ENCODE measurements around the gene FAM89A. TPM values are rescaled to one million over a fixed set of nuclear protein-coding genes. Genes with fewer than 3 reads are reported as not detected.
A peak's percentile ranks its signal among the peaks of the same experiment; 100 is the strongest.
"Not testable (repeated sequence)": the region's sequence is repeated elsewhere in the genome, so short reads cannot be mapped to it uniquely, and the experiment has no call there.

The FAM89A gene
- total RNA-seq, 1 donor from 2014 or later = 11.8 TPM

- no peaks in the 10 kb centered on the region for H3K9me3 Mint-ChIP-seq
- H3K36me3 Mint-ChIP-seq = peaks cover 20% of the 10 kb centered on the region
- no peaks in the 10 kb centered on the region for H3K27me3 Mint-ChIP-seq (ENCODE audit: low read depth)
- H3K27ac Mint-ChIP-seq = peak overlapping the region; percentile 11
- H3K4me3 Mint-ChIP-seq = no peak overlapping the region
- TF ChIP-seq, protein P1, sequence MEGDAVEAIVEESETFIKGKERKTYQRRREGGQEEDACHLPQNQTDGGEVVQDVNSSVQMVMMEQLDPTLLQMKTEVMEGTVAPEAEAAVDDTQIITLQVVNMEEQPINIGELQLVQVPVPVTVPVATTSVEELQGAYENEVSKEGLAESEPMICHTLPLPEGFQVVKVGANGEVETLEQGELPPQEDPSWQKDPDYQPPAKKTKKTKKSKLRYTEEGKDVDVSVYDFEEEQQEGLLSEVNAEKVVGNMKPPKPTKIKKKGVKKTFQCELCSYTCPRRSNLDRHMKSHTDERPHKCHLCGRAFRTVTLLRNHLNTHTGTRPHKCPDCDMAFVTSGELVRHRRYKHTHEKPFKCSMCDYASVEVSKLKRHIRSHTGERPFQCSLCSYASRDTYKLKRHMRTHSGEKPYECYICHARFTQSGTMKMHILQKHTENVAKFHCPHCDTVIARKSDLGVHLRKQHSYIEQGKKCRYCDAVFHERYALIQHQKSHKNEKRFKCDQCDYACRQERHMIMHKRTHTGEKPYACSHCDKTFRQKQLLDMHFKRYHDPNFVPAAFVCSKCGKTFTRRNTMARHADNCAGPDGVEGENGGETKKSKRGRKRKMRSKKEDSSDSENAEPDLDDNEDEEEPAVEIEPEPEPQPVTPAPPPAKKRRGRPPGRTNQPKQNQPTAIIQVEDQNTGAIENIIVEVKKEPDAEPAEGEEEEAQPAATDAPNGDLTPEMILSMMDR (IDR thresholded peaks at IDR 0.05; ENCODE audit: unreplicated experiment) = no peak
- H3K4me1 Mint-ChIP-seq = peaks cover 5% of the 10 kb centered on the region
- DNase-seq (ENCODE audit: low spot score in 2 of 2, unreplicated experiment in 2 of 2) = no peak
Observed at GRCh38 chr1:230992100-230992774, 47.8 kb downstream of the FAM89A start.

DNA sequence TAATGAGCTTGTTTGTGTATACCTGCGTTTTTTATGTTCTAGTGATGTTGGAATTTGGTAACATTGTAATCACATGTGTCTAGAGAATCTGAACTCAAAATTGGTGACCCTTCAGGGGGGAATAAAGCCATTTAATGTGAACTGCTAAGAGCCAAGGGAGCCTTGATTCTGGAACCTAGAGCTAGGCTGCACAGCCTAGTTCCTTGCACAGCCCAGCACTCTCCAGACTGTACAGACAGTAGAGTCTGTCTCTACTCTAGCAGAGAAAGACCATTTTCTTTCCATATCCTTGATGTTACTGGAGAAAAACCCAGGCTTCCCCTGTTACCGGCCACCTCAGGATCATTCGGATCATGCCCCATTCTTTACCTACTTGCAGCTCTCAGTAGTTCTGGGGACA, 52.6 kb downstream of the FAM89A start:
- no peaks in the 10 kb centered on the region for H3K27me3 Mint-ChIP-seq (ENCODE audit: low read depth)

DNA sequence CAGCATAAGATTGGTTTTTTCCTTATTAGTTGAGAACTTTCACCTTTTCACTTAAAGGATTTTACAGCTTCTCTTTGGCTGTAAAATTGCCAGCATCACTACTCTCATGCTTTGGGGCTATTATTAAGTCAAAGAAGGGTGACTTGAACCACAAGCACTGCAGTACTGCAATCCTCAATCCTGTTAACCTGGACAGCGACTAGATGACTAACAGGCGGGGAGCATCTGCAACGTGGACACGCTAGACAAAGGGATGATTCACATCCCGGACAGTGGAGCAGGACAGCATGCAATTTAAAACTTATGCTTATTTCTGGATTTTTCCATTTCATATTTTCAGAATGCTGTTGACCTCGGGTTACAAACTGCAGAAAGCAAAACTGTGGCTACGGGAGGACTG, 53.1 kb downstream of the FAM89A start:
- Mint-ChIP-seq H3K9me3 (no peaks in the 10 kb centered on the region), H3K27me3 (ENCODE audit: low read depth) (no peaks in the 10 kb centered on the region), H3K27ac (no peak overlapping the region), H3K36me3 (peaks cover 4% of the 10 kb centered on the region), H3K4me1 (peaks cover 5% of the 10 kb centered on the region), H3K4me3 (no peak overlapping the region)
- TF ChIP-seq, protein P1 (IDR thresholded peaks at IDR 0.05; ENCODE audit: unreplicated experiment) = no peak
- no peak for DNase-seq (ENCODE audit: low spot score in 2 of 2, unreplicated experiment in 2 of 2)

More for the DNA sequence above, 52.6 kb downstream of the FAM89A start:
- no peaks in the 10 kb centered on the region for H3K9me3 Mint-ChIP-seq
- peaks cover 9% of the 10 kb centered on the region for H3K36me3 Mint-ChIP-seq
- peaks cover 5% of the 10 kb centered on the region for H3K4me1 Mint-ChIP-seq
- no peak overlapping the region for H3K4me3 Mint-ChIP-seq
- DNase-seq (ENCODE audit: low spot score in 2 of 2, unreplicated experiment in 2 of 2) = no peak
- TF ChIP-seq, protein P1 (IDR thresholded peaks at IDR 0.05; ENCODE audit: unreplicated experiment) = no peak
- no peak overlapping the region for H3K27ac Mint-ChIP-seq

DNA sequence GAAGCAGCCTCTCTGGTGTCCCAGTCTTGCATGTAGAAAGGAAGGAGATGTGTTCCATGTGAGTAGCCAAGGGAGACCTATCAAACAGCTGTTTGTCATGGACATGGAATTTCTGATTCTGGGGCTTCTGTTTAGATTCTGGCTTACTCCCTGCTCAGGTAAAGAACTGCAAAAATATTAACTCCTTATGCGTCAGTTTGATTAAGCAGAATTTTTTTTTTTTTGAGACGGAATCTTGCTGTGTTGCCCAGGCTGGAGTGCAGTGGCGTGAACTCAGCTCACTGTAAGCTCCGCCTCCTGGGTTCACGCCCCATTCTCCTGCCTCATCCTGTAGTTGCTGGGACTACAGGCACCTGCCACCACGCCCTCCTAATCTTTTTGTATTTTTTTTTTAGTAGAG, 54.3 kb downstream of the FAM89A start:
- Mint-ChIP-seq H3K9me3 (no peaks in the 10 kb centered on the region), H3K27ac (no peak overlapping the region), H3K36me3 (peaks cover 1% of the 10 kb centered on the region), H3K27me3 (ENCODE audit: low read depth) (no peaks in the 10 kb centered on the region), H3K4me3 (no peak overlapping the region), H3K4me1 (no peaks in the 10 kb centered on the region)
- TF ChIP-seq, protein P1 (IDR thresholded peaks at IDR 0.05; ENCODE audit: unreplicated experiment) = no peak
- no peak for DNase-seq (ENCODE audit: low spot score in 2 of 2, unreplicated experiment in 2 of 2)

- H3K27ac Mint-ChIP-seq; H3K27me3 Mint-ChIP-seq (ENCODE audit: low read depth); DNase-seq (ENCODE audit: low spot score in 2 of 2, unreplicated experiment in 2 of 2); H3K4me1 Mint-ChIP-seq; H3K9me3 Mint-ChIP-seq; H3K4me3 Mint-ChIP-seq; H3K36me3 Mint-ChIP-seq: not testable (repeated sequence)
Observed at GRCh38 chr1:230984622-230985515, 55.2 kb downstream of the FAM89A start.

GRCh38 chr1:230983811-230984210, 56.2 kb downstream of the FAM89A start:
- peaks cover 15% of the 10 kb centered on the region for H3K4me1 Mint-ChIP-seq
- H3K36me3 Mint-ChIP-seq = no peaks in the 10 kb centered on the region
- H3K4me3 Mint-ChIP-seq = no peak overlapping the region
- no peaks in the 10 kb centered on the region for H3K9me3 Mint-ChIP-seq
- TF ChIP-seq, protein P1 (IDR thresholded peaks at IDR 0.05; ENCODE audit: unreplicated experiment) = no peak
- H3K27ac Mint-ChIP-seq = no peak overlapping the region
- no peak for DNase-seq (ENCODE audit: low spot score in 2 of 2, unreplicated experiment in 2 of 2)
- no peaks in the 10 kb centered on the region for H3K27me3 Mint-ChIP-seq (ENCODE audit: low read depth)

All from mesothelial cell of epicardium (in vitro differentiated cells).